Uterus (tissue), 4 donors: Measurements from ENCODE around the gene CASP7. TPM values are rescaled to one million over a fixed set of nuclear protein-coding genes. Genes with fewer than 3 reads are reported as not detected.

ENCODE experiments used
- DNase-seq, 2 donors: peaks; one replicate each; pipeline ENCODE4 v3.0.0-alpha.2; 2019 to 2020
- H3K27ac ChIP-seq, 2 donors: fragments of 200-600 bp; sonication (generic); 1 replicate in 1 of 2; 2 replicates in 1 of 2; pipeline ENCODE4 v1.5.1; 2016 to 2018
- H3K27me3 ChIP-seq, 2 donors: fragments of 200-600 bp; sonication (generic); one replicate each; pipeline ENCODE4 v1.5.1; 2018 to 2019; ENCODE audit warnings: control low read depth in 1 of 2
- H3K36me3 ChIP-seq, 2 donors: fragments of 200-600 bp; sonication (generic); one replicate each; pipeline ENCODE4 v1.5.1; 2019; ENCODE audit warnings: control low read depth in 1 of 2
- H3K4me1 ChIP-seq, 2 donors: fragments of 200-600 bp; sonication (generic); one replicate each; pipeline ENCODE4 v1.5.1; 2018 to 2019; ENCODE audit warnings: control low read depth in 1 of 2
- H3K4me3 ChIP-seq, 2 donors: fragments of 200-600 bp; sonication (generic); 1 replicate in 1 of 2; 2 replicates in 1 of 2; pipeline ENCODE4 v1.5.1; 2018 to 2019; ENCODE audit warnings: mild to moderate bottlenecking in 1 of 2
- H3K9me3 ChIP-seq, 2 donors: fragments of 200-600 bp; sonication (generic); one replicate each; pipeline ENCODE4 v1.5.1; 2019; ENCODE audit warnings: control low read depth in 1 of 2
- POLR2A ChIP-seq, 2 donors: fragments of 450-650 bp; IDR thresholded peaks; one replicate each; pipeline ENCODE4 v1.6.1; 2016; ENCODE audit warnings: antibody characterized with exemption in 2 of 2, mild to moderate bottlenecking in 1 of 2, moderate library complexity in 1 of 2
- intact Hi-C: fragments of 100-400 bp; cut with DNase I; formaldehyde crosslinking; loops from one replicate; pipeline ENCODE4 v1.15.1; 2023; ENCODE audit warnings: low total_unique reads
- total RNA-seq, 4 donors: library from RNA; depleted of rRNA in 3 of 4; stranded (reverse); fragments of >200 nt in 3 of 4; gene quantifications; one replicate each; pipeline versions ENCODE4 v1.1.0 to v1.2.4, GENCODE V29; 2014 to 2023
- TF ChIP-seq, protein P1 (sequence below), 4 experiments: fragments of 200-600 bp in 2 of 4; fragments of 450-650 bp in 2 of 4; sonication (generic) in 2 of 4; IDR thresholded peaks; one replicate each; pipeline ENCODE4 v1.5.1; 2016 to 2019; ENCODE audit warnings: antibody characterized with exemption in 4 of 4, mild to moderate bottlenecking in 2 of 4, moderate library complexity in 1 of 4
- donor health status: DM: yes; HTN: yes; CAD: no.

CASP7 gene
- total RNA-seq, 4 donors from 2014 or later = 8.5 to 48.3 (median 20.3) TPM

DNA sequence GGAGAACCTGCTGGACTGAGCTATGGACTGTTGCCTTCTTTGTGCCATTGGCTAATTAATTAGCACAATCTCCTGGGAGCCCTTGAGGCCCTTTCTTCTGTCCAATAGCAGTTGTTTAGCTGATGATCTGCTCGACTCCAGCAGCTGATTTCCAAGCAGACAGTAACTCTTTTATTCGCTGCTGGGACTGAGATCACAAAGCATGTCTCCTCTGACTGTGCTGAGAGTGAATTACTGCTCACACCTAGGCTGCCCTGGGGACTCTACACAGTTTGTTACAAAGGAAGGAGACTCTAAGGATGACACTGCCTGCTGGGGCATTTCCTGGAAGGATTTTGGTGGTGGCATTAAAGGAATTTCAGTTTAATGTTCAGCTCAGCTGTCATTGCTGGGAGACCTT lies 31.4 kb downstream of the CASP7 start:
- Histone ChIP-seq H3K4me3 (no peak overlapping the region), H3K4me1 (no peaks in the 10 kb centered on the region), H3K36me3 (no peaks in the 10 kb centered on the region), H3K27me3 (no peaks in the 10 kb centered on the region), H3K27ac (no peak overlapping the region), H3K9me3 (no peaks in the 10 kb centered on the region)
- no peak for DNase-seq
- intact Hi-C loops = no loop called here
- TF ChIP-seq, protein P1, sequence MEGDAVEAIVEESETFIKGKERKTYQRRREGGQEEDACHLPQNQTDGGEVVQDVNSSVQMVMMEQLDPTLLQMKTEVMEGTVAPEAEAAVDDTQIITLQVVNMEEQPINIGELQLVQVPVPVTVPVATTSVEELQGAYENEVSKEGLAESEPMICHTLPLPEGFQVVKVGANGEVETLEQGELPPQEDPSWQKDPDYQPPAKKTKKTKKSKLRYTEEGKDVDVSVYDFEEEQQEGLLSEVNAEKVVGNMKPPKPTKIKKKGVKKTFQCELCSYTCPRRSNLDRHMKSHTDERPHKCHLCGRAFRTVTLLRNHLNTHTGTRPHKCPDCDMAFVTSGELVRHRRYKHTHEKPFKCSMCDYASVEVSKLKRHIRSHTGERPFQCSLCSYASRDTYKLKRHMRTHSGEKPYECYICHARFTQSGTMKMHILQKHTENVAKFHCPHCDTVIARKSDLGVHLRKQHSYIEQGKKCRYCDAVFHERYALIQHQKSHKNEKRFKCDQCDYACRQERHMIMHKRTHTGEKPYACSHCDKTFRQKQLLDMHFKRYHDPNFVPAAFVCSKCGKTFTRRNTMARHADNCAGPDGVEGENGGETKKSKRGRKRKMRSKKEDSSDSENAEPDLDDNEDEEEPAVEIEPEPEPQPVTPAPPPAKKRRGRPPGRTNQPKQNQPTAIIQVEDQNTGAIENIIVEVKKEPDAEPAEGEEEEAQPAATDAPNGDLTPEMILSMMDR (IDR thresholded peaks at IDR 0.05) = no peak
- TF ChIP-seq POLR2A (IDR thresholded peaks at IDR 0.05) = no peak

DNA sequence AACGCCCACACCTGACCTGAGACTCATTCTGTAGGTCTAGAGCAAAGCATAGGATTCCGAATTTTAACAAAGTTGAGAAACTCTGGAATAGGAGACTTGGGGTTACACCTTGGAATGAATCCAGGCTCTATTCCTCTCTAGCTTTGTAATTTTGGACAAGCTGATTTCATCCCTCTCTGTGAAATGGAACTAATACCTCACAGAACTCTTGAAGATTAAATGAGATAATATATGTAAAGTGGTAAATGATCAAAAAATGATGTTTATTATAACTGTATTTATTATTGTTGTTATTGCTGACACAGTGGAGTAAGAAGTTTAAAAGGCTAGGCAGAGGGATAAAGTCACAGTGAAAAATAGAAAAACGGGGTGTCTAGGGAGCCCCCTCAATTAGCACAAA lies 32.3 kb downstream of the CASP7 start:
- Histone ChIP-seq H3K4me3 (no peak overlapping the region), H3K36me3 (no peaks in the 10 kb centered on the region), H3K27me3 (no peaks in the 10 kb centered on the region), H3K9me3 (no peaks in the 10 kb centered on the region), H3K4me1 (no peaks in the 10 kb centered on the region), H3K27ac (no peak overlapping the region)
- TF ChIP-seq, protein P1 (IDR thresholded peaks at IDR 0.05) = no peak
- no peak for TF ChIP-seq POLR2A (IDR thresholded peaks at IDR 0.05)
- DNase-seq = no peak
- intact Hi-C loops = no loop called here

DNA sequence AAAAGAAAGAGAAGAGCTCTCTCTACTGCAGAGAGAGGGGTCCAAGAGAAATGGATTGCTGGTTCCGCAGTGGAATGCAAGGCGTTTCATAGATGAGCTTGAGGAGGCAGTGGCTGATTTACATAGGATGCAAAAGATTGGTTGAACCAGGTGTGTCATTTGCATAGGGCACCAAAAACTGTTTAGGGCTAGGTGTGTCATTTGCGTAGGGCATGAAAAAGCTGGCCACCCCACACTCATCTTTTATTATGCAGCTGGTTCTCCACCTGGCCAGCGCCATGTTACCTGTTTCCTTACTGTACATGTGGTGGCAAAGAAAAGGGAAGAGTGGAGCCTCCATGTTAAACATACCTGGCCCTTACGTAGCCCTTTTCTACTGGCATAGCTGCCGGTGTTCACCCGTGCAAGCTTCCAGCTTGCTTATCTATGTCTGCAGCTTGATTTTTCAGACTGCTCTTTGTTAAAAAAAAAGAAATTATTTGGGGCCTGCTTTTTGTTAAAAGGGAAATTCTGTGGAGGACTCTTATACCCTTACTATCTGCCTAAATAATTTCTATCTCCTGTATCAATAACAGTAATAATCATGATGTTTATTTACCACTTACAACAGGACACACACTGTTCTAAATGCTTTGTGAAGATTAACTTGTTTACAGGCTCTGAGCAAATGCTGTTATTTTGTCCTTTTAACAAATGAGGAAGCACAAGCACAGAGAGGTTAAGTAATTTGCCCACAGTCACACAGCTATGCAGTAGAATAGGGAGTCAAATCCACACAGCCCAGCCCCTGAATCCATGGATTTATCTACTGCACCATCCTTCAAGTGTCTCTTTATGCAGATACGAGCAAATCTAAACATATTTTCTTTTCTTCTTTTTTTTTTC lies 33.3 kb downstream of the CASP7 start:
- Histone ChIP-seq H3K4me3 (no peak overlapping the region), H3K36me3 (no peaks in the 10 kb centered on the region), H3K27me3 (no peaks in the 10 kb centered on the region), H3K9me3 (no peaks in the 10 kb centered on the region), H3K27ac (no peak overlapping the region), H3K4me1 (no peaks in the 10 kb centered on the region)
- intact Hi-C loops = no loop called here
- DNase-seq = no peak
- TF ChIP-seq POLR2A (IDR thresholded peaks at IDR 0.05) = no peak
- TF ChIP-seq, protein P1 (IDR thresholded peaks at IDR 0.05) = no peak

DNA sequence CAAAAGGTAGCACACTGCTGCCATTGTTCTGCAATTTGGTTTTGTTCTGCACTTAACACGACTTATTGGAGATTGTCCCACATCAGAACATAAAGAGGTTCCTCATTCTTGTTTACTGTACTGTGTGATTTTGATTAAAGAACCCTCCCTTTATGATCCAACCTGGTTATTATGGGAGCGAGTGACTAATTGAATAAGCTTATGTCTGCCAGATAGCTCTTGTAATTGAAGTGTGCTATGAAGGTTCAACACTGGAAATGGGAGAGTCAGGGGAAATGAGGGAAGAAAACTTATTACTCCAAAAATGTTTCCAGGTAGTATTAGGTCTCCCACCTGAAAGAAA lies 33.9 kb downstream of the CASP7 start:
- DNase-seq = no peak
- intact Hi-C loops = no loop called here
- Histone ChIP-seq H3K4me3 (no peak overlapping the region), H3K4me1 (no peaks in the 10 kb centered on the region), H3K9me3 (no peaks in the 10 kb centered on the region), H3K27me3 (no peaks in the 10 kb centered on the region), H3K36me3 (no peaks in the 10 kb centered on the region), H3K27ac (no peak overlapping the region)
- TF ChIP-seq, protein P1 (IDR thresholded peaks at IDR 0.05) = no peak
- TF ChIP-seq POLR2A (IDR thresholded peaks at IDR 0.05) = no peak

DNA sequence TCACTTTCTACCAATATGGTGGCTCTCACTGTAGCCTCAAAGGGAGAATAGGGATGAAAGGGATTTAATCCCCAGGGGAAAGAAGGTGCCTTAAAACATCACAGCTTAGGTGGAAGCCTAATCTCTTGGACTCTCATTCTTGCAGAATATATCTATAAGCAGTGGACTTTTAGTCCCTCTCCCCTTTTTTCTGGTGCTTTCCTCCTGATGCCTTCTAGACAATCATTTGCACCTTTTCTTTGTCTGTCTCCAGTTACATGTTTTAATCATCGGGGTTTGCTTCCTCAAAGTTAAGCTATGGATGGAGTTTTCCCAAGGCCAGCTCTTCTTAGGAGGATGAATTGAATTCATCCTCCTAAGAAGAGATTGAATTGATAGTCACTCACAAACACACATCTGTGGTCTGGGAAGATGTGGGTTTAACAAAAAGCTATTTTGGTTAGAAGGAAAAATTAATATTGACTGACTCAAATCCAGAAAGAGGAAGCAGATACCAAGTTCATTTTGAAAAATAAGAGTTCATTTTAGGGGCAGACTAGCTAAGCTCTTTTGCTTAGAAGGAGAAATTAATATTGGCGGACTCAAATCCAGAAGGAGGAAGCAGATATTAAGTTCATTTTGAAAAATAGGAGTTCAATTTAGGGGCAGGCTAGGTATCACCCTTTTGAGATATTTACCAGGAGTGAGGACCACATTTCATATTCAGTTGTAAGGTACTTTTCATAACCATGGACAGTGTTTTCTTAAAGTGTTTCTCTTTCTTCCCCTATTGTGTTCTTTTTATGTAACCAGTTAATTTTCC lies 36.6 kb downstream of the CASP7 start:
- H3K27ac ChIP-seq = no peak overlapping the region
- H3K9me3 ChIP-seq = no peaks in the 10 kb centered on the region
- H3K36me3 ChIP-seq = no peaks in the 10 kb centered on the region
- DNase-seq = no peak
- no peak overlapping the region for H3K4me3 ChIP-seq
- TF ChIP-seq, protein P1 (IDR thresholded peaks at IDR 0.05) = no peak
- TF ChIP-seq POLR2A (IDR thresholded peaks at IDR 0.05) = no peak
- H3K27me3 ChIP-seq = no peaks in the 10 kb centered on the region
- no peaks in the 10 kb centered on the region for H3K4me1 ChIP-seq
- intact Hi-C loops = no loop called here
